HG02884 (cell line): ENCODE results near the gene ZNF391.
"Not testable (repeated sequence)": the region's sequence is repeated elsewhere in the genome, so short reads cannot be mapped to it uniquely, and the experiment has no call there.

ENCODE experiments used
- ATAC-seq: cut with Tn5 transposase; IDR thresholded peaks from one replicate; pipeline ENCODE4 v1.9.1; 2021; ENCODE audit warnings: mild to moderate bottlenecking, moderate library complexity; ENCODE audit not compliant: unreplicated experiment

Gene ZNF391

GRCh38 chr6:27388293-27389197 lies at the start of gene ZNF391:
Gene ZNF391, plus strand, starts transcription at chr6:27388759. Its CDS starts 11,612 bp downstream, at chr6:27400371.
- ATAC-seq = peak; percentile 89

DNA sequence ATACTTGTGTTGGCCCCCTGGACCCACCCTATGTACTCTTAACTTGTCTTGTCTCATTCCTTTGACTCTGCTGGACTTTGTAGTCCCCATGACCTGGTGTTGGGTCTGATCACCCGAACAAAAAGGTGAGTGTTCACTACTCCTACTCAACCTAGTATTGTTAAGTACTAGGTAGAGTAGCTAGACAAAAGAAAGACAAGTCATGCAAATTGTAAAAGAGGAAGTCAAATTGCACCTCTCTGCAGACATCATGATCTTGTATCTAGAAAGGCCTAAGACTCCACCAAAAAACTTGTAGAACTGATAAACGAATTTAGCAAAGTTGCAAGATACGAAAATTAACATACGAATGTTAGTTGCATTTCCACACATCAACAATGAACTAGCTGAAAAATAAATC lies 35.7 kb upstream of the ZNF391 start:
- no peak for ATAC-seq

DNA sequence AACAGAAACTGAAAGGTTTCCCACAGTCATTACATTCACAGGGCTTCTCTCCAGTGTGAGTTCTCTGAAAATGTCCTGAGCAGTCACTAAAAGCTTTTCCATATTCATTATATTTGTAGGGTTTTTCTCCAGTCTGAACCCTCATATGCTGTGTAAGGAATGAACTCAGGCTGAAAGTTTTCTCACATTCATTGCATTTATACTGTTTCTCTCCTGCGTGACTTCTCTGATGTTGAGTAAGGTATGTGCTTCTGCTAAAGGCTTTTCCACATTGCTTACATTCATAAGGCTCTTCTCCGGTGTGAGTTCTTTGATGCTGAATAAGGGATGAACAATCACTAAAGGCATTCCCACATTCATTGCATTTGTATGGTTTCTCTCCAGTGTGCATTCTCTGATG lies 29.8 kb upstream of the ZNF391 start:
- ATAC-seq = no peak

DNA sequence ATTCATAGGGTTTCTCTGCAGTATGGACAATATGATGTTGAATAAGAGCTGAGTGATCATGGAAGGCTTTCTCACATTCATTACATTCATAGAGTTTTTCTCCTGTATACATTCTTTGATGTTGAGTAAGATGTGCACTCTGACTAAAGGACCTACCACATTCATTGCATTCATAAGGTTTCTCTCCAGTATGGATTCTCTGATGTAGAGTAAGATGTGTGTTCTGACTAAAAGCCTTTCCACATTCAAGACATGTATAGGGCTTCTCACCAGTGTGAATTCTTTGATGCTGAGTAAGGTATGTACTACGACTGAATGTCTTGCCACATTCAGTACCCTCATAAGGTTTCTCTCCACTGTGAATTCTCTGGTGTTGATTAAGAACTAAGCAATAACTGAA lies 29.3 kb upstream of the ZNF391 start:
- no peak for ATAC-seq

- no peak for ATAC-seq
Measured at GRCh38 chr6:27368202-27368601, 20.4 kb upstream of the ZNF391 start.

DNA sequence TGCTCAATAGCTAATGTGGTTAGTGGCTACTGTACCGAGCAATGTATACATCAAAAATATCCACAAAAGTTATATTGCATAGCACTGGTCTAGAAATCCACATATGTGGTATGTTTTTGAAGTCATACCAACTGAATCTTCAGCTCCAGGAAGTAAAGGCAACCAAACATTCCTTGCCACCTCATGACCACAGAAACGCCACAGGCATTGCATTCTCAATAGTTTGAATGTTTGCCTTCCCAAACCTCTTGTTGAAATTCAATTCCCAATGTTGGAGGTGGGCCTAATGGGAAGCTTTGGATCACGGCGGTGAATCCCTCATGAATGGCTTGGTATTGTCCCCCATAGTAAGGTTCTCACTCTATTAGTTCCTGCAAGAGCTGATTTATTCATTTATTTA lies 18.2 kb upstream of the ZNF391 start:
- ATAC-seq = no peak

- peak; percentile 84 for ATAC-seq
Measured at GRCh38 chr6:27374824-27375612, 13.5 kb upstream of the ZNF391 start.

DNA sequence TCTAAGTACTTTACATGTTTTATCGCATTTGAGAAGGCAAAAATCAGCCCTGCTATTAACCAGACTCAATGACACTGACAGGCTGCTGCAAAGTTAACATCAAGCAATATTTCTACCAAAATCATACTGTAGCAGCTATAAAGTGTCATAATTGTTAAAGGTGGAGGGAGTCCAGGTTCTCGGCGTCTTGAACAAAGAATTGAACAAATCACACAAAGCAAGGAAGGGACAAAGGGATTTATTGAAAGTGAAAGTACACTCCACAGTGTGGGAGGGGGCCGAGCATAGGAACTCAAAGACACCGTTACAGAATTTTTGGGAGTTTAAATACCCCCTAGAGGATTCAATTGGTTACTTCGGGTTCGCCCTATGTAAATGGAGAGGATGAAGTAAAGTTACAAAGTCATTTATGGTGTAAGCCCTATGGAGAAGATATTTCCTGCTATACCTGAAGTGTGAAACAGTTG lies 12.9 kb upstream of the ZNF391 start:
- no peak for ATAC-seq

DNA sequence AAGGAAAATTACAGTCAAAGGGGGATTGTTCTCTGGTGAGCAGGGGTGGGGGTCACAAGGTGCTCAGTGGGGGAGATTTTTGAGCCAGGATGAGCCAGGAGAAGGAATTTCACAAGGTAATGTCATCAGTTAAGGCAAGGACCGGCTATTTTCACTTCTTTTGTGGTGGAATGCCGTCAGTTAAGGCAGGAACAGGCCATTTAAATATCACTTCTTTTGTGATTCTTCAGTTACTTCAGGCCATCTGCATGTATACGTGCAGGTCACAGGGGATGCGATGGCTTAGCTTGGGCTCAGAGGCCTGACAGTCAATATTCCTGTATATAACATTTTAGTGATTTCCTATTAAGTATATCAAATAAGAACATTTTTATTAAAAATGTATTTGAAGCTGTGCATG lies 10.2 kb upstream of the ZNF391 start:
- ATAC-seq = not testable (repeated sequence)

GRCh38 chr6:27381001-27381400 lies 7.6 kb upstream of the ZNF391 start:
- ATAC-seq = not testable (repeated sequence)

GRCh38 chr6:27383011-27383410 lies 5.5 kb upstream of the ZNF391 start:
- ATAC-seq = no peak

DNA sequence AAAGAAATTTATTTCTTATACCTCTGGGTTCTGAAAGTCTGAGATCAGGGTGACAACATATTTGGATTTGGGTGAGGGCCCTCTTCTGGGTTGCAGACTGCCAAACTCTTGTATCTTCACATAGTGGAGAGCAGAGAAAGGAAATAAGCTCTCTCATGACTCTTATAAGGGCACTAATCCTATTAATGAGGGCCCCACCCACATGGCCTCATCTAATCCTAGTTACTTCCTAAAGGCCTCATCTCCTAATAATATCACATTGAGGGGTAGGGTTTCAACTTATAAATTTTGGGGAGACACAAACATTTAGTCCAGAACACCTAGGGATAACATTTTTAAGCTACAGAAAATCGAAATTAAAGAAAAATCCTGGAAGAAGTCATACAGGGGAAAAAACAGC lies 5.1 kb upstream of the ZNF391 start:
- no peak for ATAC-seq

- no peak for ATAC-seq
Measured at GRCh38 chr6:27392623-27393022, 4.1 kb downstream of the ZNF391 start.

DNA sequence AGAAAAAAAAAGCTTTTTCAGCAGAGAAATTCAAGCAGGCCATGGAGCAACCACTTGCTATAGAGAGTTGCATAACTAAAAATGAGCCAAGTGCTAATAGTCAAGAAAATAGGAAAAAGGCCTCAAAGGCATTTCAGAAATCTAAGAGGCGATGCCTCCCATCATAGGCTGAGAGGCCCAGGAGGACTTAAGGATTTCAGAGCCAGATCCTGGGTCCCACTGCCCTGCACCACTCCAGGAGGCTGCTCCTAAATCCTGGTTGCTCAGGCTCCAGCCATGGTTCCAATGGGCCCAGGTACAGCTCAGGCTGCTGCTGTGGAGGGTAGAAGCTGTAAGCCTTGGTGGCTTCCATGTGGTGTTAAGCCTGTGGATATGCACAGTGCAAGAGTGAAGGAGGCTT lies 5.5 kb downstream of the ZNF391 start:
- no peak for ATAC-seq

DNA sequence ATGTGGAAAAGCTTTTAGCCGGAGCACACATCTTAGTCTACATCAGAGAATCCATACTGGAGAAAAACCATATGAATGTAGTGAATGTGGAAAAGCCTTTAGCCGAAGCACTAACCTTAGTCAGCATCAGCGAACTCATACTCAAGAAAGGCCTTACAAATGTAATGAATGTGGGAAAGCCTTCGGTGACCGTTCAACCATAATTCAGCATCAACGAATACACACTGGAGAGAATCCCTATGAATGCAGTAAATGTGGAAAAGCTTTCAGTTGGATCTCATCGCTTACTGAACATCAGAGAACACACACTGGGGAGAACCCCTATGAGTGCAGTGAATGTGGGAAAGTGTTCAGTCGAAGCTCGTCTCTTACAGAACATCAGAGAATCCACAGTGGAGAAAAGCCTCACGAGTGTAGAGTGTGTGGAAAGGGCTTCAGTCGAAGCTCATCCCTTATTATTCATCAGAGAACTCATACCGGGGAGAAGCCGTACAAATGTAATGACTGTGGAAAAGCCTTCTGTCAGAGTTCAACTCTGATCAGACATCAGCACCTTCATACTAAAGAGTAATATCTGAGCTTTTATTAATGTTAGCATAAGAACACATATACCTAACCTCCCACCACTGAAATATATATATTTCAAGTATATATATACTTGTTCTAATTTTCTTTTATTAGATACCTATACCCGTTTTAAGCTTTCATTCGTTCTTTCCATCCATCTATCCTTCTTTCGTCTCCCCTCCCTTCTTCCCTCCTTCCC lies 12.5 kb downstream of the ZNF391 start:
- ATAC-seq = no peak

GRCh38 chr6:27406085-27406484 lies 17.5 kb downstream of the ZNF391 start:
- no peak for ATAC-seq

- no peak for ATAC-seq
Measured at GRCh38 chr6:27407153-27407814, 18.7 kb downstream of the ZNF391 start.

DNA sequence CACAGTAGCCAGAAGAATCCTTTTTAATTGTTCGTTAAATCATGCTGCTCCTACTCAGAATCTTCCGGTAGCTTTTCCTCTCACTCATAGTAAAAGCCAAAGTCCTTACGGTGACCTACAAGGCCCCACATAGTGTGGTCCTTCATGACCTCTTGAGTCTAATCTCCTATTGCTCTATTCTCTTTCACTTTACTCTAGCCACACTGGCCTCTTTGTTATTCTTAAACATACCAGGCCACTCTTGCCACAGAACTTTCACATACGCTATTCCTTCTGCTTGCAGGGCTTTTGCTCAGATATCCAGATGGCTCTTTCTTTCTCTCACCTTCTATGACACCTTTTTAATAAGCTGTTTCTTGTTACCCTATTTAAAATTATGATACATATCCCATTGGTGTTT lies 25.7 kb downstream of the ZNF391 start:
- no peak for ATAC-seq

GRCh38 chr6:27414996-27415395 lies 26.4 kb downstream of the ZNF391 start:
- ATAC-seq = no peak

GRCh38 chr6:27415898-27416297 lies 27.3 kb downstream of the ZNF391 start:
- ATAC-seq = no peak

- no peak for ATAC-seq
Measured at GRCh38 chr6:27419363-27419762, 30.8 kb downstream of the ZNF391 start.
